HG03457 (cell line): ENCODE measurements around the gene DDX41.
"Not testable (repeated sequence)": the region's sequence is repeated elsewhere in the genome, so short reads cannot be mapped to it uniquely, and the experiment has no call there.

Experiments used
- ATAC-seq: cut with Tn5 transposase; IDR thresholded peaks from one replicate; pipeline ENCODE4 v1.9.1; 2021; ENCODE audit warnings: moderate number of reproducible peaks; ENCODE audit not compliant: unreplicated experiment

The DDX41 gene

DNA sequence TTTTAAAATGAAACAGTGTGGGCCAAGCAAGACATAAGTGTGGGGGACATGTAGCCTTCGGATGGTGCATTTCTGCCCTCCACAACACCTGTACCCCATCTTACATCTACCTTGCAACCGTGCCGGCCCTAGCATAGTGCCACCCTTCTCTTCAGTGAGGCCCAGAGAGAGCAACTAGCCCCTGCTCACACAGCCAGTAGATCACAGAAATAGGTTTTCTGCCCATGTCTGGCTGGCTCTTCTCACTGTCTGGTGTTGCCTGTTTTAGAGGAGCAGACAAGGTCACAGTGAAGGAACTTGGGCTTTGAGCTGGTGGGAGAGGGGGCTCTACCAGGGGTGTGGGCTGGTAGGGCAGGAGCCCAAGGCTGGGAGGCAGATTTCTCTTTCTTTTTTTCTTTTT is 30.5 kb downstream of the DDX41 start:
- ATAC-seq, result no peak

DNA sequence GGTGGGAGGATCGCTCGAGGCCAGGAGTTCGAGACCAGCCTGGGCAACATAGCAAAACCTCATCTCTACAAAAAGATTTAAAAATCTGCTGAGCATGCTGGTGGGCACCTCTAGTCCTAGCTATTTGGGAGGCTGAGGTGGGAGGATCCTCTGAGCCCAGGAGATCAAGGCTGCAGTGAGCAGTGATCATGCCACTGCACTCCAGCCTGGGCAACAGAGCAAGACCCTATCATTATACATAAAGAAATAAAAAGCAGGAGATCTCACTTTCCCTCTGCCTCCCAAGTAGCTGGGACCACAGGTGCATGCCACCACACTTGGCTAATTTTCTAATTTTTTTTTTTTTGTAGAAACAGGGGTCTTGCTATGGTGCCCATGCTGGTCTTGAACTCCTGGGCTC is 31.0 kb downstream of the DDX41 start:
- ATAC-seq, result not testable (repeated sequence)

DNA sequence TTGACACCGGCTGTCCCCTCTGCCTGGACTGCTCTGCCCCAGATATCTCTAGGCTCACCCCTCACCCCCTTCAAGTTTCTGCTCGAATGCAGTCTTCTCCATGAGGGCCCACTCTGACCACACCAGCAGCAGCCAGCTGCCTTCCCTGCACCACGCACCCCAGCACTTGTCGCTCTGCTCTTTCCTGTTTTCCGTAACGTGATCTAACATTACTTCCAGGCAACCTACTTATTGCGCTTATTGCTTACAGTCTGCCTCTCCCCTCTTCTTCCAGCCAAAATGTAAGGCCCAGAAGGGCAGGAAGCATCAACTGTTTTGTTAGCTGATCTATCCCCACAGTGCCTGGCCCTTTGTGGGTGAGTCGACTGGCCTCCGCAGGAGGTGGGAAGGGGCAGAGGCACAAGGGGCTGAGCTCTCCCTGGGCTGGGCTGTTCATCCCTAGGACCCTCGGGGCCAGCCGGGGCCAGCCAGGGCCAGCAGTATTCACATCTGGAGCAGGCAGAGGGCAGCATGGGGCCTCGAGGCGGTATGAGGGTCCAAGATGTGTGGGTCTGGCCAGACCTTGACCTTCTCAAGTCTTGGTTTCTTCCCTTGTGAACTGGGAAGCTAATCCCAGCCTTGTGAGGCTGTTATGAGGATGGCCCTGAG is 31.7 kb downstream of the DDX41 start:
- no peak for ATAC-seq

DNA sequence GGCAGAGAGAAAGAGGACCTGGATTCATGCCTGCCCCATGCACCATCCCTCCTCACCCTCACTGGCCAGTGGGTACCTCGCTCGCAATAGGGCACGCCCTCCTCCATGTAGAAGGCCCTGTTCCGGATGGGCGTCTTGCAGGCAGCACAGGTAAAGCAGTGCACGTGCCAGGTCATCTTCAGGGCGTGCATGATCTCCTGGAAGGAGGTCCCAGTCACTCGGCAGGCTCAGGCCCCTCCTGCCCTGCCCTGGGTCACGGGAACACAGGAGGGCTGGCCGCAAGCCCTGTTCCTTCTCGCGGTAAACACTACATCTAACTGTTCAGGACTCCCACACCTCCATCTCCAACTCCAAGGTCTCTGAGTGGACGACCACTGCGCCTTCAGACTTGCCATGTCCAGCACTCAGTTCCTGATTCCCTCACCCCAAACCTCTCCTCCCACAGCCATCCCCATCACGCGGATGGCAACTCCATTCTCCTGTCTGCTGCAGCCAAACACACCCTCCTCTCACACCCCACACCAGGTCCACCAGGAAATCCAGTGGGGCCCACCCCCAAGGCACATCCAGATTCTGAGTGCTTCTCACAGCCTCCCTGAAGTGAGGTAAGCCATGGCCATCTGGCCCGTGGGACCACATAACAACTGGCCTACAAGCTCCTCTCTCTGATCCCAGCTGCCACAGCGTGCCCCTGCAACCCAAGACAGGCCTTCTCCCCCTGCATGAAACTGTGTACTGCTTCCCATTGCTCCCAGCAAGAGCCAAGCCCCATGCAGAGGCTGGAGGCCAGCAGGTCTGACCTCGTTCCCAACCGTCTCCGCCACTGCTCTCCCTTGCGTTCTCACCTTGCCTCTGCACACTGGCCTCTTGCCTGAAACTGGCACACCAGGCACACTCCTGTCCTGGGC is 32.5 kb downstream of the DDX41 start:
- ATAC-seq, result no peak

DNA sequence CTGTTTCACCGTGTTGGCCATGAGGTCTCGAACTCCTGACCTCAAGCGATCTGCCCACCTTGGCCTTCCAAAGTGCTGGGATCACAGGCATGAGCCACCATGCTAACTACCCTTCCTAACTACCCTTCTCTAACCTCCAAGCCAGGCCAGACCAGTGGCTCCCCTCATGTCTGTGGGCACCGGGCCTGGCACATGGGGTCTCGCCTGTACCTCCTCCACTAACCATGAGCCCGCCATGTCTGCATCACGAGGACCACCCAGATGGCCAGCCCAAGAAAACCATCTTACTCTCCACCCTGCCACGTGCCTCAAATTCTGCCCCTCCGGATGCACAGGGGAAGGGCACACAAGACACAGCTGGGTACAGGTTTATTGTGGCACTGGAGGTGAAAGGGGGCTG is 33.7 kb downstream of the DDX41 start:
- no peak for ATAC-seq

DNA sequence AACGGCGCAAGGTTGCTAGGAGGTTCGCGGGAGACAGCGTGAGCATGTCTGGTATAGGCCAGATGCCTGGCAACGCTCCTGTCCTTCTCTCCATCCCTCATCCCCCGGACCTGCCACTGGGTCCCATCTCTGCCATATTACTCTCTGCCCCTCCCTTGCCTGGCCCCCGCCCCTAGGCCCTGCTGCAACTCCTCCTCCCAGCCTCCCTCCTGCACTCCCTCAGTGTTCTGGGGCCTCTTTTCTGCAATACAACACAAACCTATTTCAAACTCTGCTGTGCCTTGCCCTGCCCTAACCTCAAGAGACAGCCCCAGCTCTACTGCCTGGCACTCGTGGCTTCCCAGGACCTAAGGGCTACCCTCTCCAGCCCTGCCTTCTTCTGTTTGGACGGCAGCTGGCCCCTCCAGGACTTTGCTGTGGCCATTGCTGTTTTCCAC is 34.4 kb downstream of the DDX41 start:
- no peak for ATAC-seq

DNA sequence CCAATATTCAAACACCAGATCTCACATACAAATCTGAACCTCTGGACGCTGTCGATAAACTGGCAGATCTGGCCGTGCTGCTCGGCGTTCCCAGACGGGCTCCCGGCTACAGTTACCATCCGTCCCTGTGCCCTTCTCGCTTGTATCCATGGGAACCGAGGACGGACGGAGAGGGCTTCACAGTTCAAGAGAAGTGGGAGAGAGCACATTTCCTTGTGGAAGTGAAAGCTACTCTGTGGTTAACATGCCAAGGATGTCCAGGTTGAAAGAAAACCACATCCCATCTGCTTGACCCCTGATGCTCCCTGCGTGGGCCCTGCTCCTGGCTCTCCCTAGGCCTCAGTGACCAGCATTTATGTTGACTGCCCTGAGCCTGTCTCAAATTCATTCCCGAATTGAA is 37.0 kb downstream of the DDX41 start:
- no peak for ATAC-seq

DNA sequence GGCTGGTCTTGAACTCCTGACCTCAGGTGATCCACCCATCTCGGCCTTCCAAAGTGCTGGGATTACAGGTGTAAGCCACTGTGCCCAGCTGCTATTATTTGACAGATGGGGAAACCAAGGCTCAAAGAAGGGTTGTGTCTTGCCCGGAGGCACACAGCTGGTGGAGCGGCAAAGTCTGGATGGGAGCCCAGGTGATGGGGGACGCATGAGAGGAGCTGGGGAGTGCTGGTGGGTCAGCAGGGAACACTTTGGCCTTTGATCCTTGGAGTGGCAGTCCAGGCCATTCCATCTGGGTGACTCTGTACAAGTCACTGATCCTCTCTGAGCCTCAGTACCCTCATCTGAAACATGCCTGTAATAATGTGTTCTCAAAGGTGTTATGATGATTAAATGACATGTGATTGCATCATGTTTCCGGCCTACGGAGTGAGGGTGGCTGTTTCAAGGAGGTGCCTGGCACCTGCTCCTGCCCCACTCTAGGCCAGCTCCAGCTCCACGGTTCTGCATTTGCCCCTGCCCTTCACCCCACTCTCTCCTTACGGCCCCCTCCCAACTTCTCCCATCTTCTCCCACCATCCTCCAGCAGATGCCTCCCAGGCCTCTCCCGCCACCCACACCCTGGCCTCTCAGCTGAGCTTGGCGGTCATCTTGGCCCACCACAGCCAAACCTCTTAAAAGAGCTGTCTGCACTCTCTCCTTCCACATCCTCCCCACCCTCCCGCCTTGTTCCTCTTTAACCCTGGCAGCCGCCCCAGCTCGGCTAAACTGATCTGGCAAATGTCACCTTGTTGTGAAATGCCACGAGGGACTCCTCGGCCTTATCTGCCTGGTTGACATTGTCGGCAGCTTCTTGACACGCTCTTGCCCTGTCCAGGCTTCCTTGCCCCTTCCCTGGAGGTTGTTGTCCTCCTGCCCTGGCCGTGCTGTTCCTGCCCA is 37.8 kb downstream of the DDX41 start:
- ATAC-seq, result no peak

DNA sequence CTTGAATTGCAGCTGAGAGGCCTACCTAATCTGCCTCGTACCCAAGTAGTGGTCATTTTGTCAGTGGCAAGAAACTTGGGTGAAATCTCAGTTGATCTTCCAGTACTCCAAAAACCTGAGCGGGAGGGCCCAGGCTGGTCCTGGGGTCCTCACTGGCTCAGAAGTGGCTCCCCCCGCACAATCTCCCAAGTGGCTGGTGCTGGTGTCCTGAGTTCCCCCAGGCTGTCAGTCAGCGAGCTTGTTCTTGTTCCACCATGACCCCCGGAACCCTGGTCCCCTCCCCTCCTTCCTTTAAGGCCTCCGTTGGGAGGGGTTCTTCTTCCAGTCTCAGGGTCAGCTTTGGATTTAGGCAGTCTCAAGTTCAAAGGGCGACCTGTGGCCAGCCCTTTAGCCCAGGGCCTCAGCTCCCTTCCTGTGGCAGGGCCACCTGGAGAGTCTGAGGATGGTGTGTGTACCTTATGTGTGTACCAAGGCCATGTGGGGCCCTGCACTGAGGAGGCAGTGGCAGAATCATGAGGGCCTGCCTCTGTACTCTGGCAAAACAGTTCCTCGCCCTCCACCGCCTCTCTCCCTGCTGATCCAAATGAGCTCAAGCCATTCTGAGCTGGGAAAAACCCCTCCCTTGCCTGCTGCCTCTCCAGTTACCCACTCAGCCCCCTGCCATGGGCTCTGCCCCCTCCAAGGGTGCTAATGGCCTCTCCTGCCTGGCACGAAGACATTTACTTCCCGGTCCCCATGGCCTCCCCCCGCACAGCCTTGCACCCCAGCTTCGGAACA is 38.9 kb downstream of the DDX41 start:
- ATAC-seq, result no peak

DNA sequence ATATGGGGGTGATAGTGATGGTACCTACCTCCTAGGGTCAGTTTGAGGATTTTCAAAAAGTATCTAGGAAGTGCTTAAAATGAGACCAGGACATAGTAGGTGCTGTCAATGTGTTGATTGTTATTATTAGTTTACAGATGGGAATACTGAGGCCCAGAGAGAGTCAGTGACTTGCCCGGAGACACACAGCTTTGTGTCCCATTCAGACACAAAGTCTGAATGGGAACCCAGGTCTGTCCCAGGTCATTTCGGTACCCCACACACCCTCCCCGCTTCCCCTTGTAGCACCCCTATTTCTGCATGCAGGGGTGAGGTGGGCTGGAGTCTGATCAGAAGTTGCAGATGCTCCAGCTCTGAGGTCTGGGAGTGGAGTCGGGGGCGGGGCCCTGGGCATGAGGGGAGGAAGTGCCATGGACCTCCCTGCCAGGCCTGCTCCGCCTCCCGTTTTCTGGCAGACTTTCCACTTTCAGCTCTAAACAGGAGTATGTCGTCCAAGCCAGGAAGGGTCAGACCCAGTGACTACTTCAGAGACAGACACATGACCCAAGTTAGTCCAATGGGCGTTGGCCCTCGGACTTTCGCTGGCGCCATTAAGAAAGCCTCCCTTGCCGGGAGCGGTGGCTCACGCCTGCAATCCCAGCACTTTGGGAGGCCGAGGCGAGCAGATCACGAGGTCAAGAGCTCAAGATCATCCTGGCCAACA is 40.1 kb downstream of the DDX41 start:
- no peak for ATAC-seq

DNA sequence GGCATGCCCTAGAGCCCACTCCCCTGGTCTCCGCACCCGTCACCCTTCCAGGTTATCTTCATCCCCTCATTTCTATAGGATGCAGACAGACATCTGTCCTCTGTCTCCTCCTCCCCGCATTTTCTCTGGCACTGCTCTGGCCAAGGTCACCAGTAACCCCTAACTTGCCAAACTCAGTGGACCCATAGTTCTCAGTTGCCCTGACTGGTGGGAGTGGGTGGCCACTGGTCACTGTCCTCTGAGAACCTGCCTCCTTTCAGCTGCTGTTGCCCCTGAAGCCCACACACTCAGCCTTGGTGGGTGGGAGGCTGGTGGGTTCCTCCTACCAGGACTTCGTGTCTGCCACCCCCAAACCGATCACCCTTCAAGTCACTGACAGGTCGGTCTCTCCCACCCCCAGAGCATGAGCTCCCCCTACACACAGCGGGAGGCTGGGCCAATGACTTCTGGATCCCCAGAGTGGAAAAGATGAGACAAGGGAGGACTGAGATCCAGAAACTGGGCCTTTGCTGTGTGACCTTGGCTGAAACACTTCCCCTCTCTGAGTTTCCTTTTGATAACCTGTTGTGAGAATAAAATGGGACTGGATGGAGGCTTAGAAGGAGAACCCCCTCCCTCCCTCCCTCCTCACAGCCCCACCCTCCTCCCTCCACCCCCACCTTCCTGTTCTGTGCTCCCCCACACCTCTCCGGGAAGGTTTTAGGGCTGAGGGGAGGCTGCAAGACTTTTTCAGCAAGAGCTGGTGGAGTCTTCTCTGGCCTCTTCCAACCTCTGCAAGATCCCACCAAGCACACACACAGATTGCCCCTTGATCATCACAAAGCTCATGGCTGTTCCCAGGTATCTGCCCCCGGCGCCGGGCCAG is 41.0 kb downstream of the DDX41 start:
- ATAC-seq, result no peak

DNA sequence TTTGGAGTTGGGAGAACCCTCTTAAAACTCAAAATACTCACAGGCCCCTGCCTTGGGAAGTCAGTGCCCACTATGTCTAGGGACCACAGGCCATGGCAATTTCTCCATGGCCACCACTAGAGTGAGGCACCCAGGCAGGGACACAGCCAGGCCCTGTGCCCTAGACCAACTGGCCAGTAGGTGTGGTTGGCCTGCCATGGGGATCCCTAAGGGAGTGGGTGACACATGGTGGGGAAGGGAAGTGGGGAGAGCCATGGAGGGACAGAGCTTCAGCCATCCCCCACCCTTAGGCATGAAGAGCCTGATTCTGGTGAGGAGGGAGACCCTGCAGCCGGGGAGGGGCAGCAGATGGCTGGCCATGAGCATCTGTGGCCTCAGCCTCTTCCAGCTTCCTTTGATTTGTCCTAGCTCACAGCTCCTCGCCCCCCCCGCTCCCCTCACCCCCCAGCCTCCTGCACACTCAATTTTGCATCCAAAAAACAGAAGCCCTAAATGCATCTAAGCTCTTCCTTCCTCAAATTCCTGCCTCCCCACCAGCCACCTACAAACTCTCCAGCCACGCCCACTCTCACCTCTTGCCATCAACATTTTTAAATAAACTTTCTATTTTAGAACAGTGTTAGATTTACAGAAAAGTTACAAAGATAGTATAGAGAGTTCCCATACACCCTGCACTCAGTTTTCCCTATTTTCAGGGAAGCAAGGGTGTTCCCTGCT is 41.8 kb downstream of the DDX41 start:
- ATAC-seq, result no peak

DNA sequence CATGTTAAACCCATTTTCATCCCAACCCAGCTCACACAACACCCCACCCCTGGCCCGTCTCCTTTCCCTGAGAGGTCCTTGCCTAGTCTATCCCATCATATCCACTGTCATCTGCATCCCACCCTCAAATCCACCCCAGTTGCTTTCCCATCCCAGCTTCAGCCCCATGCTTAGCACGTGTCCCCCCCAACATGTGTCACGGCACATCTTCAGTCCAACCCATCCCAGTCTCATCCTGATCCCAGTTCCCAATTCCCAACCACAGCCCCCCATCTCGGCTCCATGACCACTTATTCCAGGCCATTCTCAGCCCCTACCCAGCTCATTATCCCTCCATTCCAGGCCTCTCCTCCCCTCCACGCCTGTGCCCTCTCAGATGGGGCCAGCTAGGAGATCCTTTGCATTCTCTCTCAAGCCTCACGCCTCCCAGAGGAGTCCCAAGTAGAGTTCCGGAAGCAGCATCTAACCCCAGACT is 42.7 kb downstream of the DDX41 start:
- no peak for ATAC-seq

DNA sequence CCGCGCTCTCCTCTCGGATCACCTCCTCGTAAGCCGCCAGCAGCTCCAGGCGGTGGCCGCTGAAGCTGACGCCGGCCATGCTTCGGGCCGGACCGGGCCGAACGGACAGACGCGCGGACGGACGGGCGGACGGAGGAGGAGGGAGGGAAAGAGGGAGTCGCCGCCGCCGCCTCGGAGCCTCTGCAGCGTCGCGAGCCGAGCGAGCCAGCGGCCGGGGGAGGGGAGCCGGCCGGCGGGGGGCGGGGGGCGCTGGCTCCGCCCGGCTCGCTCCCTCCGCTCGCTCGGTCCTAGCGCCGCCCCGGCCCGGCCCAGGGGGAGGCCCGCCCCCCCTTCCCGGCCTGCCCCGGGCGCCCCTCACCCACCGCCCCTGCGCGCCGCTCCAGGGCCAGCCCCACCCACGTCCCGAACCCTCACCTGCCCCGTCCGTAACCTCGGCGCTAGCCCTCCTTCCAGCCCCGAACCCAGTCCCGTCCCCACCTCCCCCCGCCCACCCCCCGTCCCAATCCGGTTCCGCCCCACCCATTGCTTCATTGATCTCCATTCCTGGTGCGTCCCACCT is 43.2 kb downstream of the DDX41 start, which contains the start of gene DBN1:
DBN1 (minus strand) TSS at position 192 of the 559 bp plus-strand sequence; CDS start at position 79, 113 bp downstream.
- no peak for ATAC-seq

DNA sequence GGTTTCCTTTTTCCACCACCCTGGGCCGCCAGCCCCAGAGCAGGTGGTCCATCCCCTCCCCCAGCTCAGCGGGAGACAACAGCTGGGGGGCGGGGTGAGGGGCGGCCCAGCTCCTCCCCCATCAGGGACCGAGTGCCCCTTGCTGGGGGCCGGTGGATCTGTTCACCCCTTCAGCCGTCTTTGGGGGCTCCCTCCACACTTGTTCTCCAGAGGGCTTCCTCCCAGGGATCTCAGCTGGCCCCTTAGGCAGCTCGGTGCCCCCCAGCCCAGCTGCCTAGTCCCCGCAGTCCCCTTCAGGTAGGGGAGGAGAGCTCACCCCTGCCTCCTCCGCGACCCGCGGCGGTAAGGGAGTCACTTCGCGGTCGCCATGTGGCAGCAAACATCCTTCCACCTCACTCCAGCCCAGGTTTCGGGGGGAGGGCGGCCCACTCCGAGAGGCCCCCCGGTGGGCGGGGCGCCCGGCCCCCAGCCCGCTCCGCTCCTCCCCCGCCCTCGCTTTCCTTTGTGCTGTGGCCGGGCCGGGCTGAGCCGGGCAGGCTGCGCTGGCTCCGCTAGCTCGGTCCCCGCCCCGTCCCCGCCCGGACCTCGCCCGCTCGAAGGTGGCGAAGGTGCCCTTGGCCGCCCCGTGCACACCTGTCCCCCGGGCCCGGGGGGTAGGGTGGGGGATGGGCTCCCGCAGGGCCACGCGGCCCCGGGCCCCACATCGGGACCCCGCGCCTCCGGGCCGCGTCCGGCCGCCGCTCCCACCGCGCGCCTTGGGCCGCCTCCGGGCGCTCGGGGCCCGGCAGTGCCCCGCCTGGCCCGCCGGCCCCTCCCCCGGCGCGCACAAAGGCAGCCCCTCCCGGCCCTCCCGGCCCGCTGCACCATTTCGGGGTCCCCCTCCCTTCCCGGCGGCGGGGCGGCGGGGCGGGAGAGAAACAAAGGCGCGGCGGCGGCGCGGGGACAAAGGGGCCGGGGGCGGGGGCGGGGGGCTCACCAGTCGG is 44.0 kb downstream of the DDX41 start:
- ATAC-seq, result no peak

DNA sequence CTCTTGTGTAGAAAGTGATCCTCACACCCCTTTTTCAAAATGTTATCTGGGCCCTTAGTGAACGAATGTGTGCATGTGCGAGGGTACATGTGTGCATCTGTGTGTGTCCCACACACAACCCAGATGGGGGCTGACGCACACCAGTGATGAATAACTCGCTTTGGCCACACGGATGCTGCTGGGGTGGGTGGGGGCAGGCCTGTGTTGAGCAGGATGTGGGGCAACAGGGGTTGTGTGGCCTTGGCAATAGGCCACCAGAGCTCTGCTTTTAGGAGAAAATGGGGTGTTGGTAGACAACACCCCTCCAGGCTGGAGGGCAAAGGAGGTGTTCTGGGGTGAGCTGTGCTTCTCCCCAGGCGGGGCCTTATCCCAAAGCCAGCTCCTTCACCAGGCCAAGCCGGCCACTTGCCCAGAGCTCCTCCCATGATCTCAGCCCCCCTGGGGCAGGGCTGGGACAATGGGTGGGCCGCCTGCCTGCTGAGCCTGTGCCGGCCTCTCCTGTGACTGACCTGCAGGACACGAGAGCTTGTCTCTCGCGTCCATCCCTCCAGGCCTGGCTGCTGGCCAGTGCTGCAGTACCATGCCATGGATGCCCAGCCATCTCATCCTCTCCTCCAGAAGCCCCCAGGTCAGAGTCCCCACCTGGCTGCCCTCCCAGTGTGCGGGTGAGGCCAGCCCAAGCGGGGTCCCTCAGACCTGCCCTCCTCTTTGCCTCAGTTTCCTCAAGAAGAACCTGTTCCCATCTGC is 45.0 kb downstream of the DDX41 start:
- ATAC-seq, result no peak
